Activated CD8-positive, alpha-beta T cell treated with anti-CD3 and anti-CD28 coated beads for 36 hours (primary cell): ENCODE data around the gene ERGIC1. TPM values are rescaled to one million over a fixed set of nuclear protein-coding genes. Genes with fewer than 3 reads are reported as not detected.
A peak's percentile ranks its signal among the peaks of the same experiment; 100 is the strongest.

Experiments used
- ATAC-seq: fragments of 200-7000 bp; cut with Tn5 transposase; one replicate; pipeline ENCODE4 v1.10.0; 2021; ENCODE audit warnings: mild to moderate bottlenecking, moderate library complexity
- CTCF ChIA-PET: fragments of 350-600 bp; sonication (Branson Sonifier 250); formaldehyde crosslinking; loops from one replicate; lab custom pipeline; 2021; ENCODE audit warnings: antibody characterized with exemption; lab: Charles Lee
- POLR2A ChIA-PET: fragments of 350-600 bp; sonication (Branson Sonifier 250); formaldehyde crosslinking; loops from one replicate; lab custom pipeline; 2021; ENCODE audit warnings: antibody characterized with exemption; lab: Charles Lee
- DNase-seq: peaks from one replicate; pipeline ENCODE4 v3.0.0-alpha.2; 2020
- H3K27ac Mint-ChIP-seq: one replicate; pipeline ENCODE4 v1.8.0; 2021; ENCODE audit warnings: mild to moderate bottlenecking, mixed read lengths
- H3K27me3 Mint-ChIP-seq: one replicate; pipeline ENCODE4 v1.8.0; 2021; ENCODE audit warnings: mixed read lengths
- H3K36me3 Mint-ChIP-seq: one replicate; pipeline ENCODE4 v1.8.0; 2021; ENCODE audit warnings: low read depth, mixed read lengths
- H3K4me1 Mint-ChIP-seq: one replicate; pipeline ENCODE4 v1.8.0; 2021; ENCODE audit warnings: low read depth, mixed read lengths
- H3K4me3 Mint-ChIP-seq: one replicate; pipeline ENCODE4 v1.8.0; 2021; ENCODE audit warnings: mild to moderate bottlenecking, moderate library complexity, mixed read lengths
- H3K9me3 Mint-ChIP-seq: one replicate; pipeline ENCODE4 v1.8.0; 2021; ENCODE audit warnings: mixed read lengths
- CTCF ChIP-seq: fragments of 200-600 bp; IDR thresholded peaks from one replicate; pipeline ENCODE4 v1.8.0; 2022; ENCODE audit warnings: antibody characterized with exemption, mild to moderate bottlenecking
- intact Hi-C: fragments of 100-400 bp; cut with micrococcal nuclease; formaldehyde crosslinking; loops from one replicate; pipeline ENCODE4 v1.10.0; 2022
- total RNA-seq, 2 experiments: library from RNA; stranded (reverse); gene quantifications; one replicate each; pipeline ENCODE4 v1.2.3, GENCODE V29; 2021

ERGIC1 gene
- total RNA-seq, 2 experiments from 2014 or later, result 56.1 to 57.0 TPM

- Mint-ChIP-seq H3K36me3 (no peaks in the 10 kb centered on the region), H3K4me3 (no peak overlapping the region), H3K27ac (no peak overlapping the region), H3K4me1 (peaks cover 7% of the 10 kb centered on the region), H3K9me3 (no peaks in the 10 kb centered on the region), H3K27me3 (no peaks in the 10 kb centered on the region)
- intact Hi-C loops, result no loop called here
- ChIA-PET CTCF (interaction anchor here (1.2 to 1.5 kb wide), 2 partner anchors 11 to 24 kb away, joined by 3 to 4 read pairs; no protein-coding TSS in a partner anchor), POLR2A (interaction anchor here (1.3 kb wide), 1 partner anchor 12 kb away, joined by 3 read pairs; no protein-coding TSS in a partner anchor)
- TF ChIP-seq CTCF, result no peak
- DNase-seq (no peak), ATAC-seq (no peak)
Observed at GRCh38 chr5:172796306-172796705, 37.7 kb upstream of the ERGIC1 start.

DNA sequence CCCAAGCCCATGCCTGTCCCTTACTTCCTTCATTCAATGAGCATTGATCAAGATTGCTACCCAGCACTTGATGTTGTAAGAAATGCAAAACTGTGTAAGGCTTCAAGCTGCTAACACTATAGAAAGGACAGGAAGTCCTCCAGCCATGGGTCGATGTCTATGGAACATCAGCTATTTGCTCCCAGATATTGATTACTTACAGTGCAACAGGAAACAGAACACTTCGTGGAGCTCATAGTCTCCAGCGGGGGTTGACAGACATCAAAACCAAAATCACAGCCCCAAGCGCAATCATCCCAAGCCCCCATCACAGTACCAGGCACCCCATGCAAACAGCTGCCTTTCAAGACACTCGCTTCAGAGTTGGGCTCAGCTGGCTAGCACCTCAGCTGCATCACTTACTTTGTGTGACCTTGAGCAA lies 36.3 kb upstream of the ERGIC1 start:
- H3K4me1 Mint-ChIP-seq, result peaks cover 7% of the 10 kb centered on the region
- DNase-seq, result no peak

DNA sequence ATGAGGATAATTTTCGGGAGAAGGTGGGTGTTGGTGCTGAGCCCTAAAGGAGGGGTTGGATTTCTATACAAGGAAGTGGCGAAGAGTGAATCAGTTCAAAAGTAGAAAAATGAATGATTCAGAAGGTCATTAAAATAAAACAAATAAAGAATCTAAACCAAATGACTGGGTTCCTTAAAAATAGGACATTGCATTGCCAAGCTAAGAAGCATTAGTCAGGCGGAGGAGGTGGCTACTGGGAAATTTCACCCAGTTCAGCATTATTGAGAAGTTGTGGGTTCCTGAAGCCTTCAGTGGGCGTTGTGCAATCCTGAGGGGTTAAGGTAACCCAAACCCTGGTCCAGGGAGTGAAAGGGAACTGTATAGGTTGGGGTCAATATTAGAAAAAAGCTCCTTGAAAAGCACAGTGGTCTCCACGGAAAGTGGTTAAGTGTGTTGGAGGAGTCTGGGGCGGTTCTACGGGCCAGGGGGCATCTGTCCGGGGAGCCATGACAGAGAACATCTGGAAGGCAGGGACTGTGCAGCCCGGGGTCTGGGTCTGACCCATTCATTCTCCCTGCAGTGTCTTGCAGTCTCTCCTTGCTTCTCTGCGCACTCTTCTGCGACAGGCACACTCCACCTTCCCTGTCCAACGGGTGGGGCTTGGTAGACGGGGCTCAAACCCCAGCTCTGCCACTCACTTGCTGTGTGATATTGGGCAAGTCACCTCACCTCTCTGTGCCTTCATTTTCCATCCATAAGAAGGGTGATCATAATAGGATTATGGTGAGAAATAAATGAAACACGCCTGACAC lies 35.4 kb upstream of the ERGIC1 start:
- DNase-seq (no peak), ATAC-seq (peak; percentile 49)
- peaks cover 7% of the 10 kb centered on the region for H3K4me1 Mint-ChIP-seq
- ChIA-PET CTCF (interaction anchor here (0.8 to 2.3 kb wide), 6 partner anchors 11 to 134 kb away, joined by 3 to 6 read pairs (median 4); partner anchors contain the start of gene DUSP1), POLR2A (interaction anchor here (0.8 to 2.3 kb wide), 4 partner anchors 9 to 28 kb away, joined by 3 to 6 read pairs (median 4); partner anchors contain the start of gene DUSP1)
- no peaks in the 10 kb centered on the region for H3K9me3 Mint-ChIP-seq
- no peaks in the 10 kb centered on the region for H3K36me3 Mint-ChIP-seq
- no peak for TF ChIP-seq CTCF
- H3K27me3 Mint-ChIP-seq, result no peaks in the 10 kb centered on the region
- H3K27ac Mint-ChIP-seq, result no peak overlapping the region
- no peak overlapping the region for H3K4me3 Mint-ChIP-seq
- intact Hi-C loops, result no loop called here

More for the DNA sequence above, 36.3 kb upstream of the ERGIC1 start:
- Mint-ChIP-seq H3K27ac (no peak overlapping the region), H3K36me3 (no peaks in the 10 kb centered on the region), H3K9me3 (no peaks in the 10 kb centered on the region), H3K4me3 (no peak overlapping the region), H3K27me3 (no peaks in the 10 kb centered on the region)
- intact Hi-C loops, result no loop called here
- CTCF ChIA-PET, result interaction anchor here (0.8 to 1.5 kb wide), 6 partner anchors 10 to 134 kb away, joined by 3 to 6 read pairs (median 4); partner anchors contain the start of gene DUSP1
- POLR2A ChIA-PET, result interaction anchor here (0.7 to 2.3 kb wide), 5 partner anchors 9 to 37 kb away, joined by 3 to 6 read pairs (median 3); partner anchors contain the start of gene DUSP1
- TF ChIP-seq CTCF, result no peak
- no peak for ATAC-seq

DNA sequence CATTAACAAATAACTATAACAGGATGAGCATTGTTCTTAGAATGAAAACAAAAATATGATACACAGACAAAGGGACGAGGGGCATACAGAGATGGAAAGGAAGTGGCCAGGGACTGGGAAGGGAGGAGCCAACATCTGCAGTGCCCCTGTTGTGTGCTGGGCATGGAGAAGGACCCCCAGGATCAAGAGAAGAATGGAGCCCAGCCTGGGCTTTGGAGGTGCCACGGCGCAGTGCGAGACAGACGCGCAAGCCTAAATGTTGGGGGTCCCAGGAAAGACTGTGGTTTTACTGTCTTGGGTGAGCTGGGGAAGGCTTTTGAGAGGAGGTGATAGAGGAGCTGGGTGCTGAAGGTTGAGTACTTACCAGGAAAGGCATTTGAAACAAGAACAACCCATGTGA lies 34.6 kb upstream of the ERGIC1 start:
- CTCF ChIA-PET, result interaction anchor here (2.3 kb wide), 1 partner anchor 27 kb away, joined by 5 read pairs; no protein-coding TSS in a partner anchor
- Mint-ChIP-seq H3K4me1 (peaks cover 7% of the 10 kb centered on the region), H3K4me3 (no peak overlapping the region), H3K27ac (no peak overlapping the region), H3K9me3 (no peaks in the 10 kb centered on the region), H3K36me3 (no peaks in the 10 kb centered on the region), H3K27me3 (no peaks in the 10 kb centered on the region)
- intact Hi-C loops, result no loop called here
- no peak for TF ChIP-seq CTCF
- POLR2A ChIA-PET, result interaction anchor here (0.9 kb wide), 1 partner anchor 1406 kb away, joined by 3 read pairs; no protein-coding TSS in a partner anchor
- ATAC-seq, result no peak
- DNase-seq, result no peak
